Bronchial epithelial cell (primary cell): ENCODE data around the gene ERG28. TPM values are rescaled to one million over a fixed set of nuclear protein-coding genes. Genes with fewer than 3 reads are reported as not detected.

ENCODE experiments used
- DNase-seq: peaks from one replicate; pipeline ENCODE4 v3.0.0-alpha.2; 2010; ENCODE audit warnings: low read depth
- FAIRE-seq: peaks from 2 replicates; lab custom pipeline; 2011; peaks lifted over from hg19 to GRCh38; lab: Jason Lieb, UNC
- H3K27me3 ChIP-seq: 2 replicates; pipeline ENCODE4 v1.5.1; 2011; ENCODE audit warnings: low read length; ENCODE audit not compliant: control insufficient read depth, insufficient read depth
- H3K36me3 ChIP-seq: 2 replicates; pipeline ENCODE4 v1.5.1; 2011; ENCODE audit warnings: low read length; ENCODE audit not compliant: control insufficient read depth, insufficient read depth
- H3K4me3 ChIP-seq: 2 replicates; pipeline ENCODE4 v1.5.1; 2011; ENCODE audit warnings: mild to moderate bottlenecking, low read depth, low read length, control low read depth
- CTCF ChIP-seq: IDR thresholded peaks from 2 replicates; pipeline ENCODE4 v1.5.1; 2011; ENCODE audit warnings: mild to moderate bottlenecking, moderate library complexity, low read length, control low read depth, inconsistent platforms; ENCODE audit not compliant: insufficient read depth, severe bottlenecking
- total RNA-seq: library from RNA; depleted of rRNA; stranded (reverse); fragments of >200 nt; gene quantifications from 2 replicates; pipeline ENCODE4 v1.2.1, GENCODE V29; 2014

The ERG28 gene
- 3.6 and 4.2 TPM in 2 replicates for total RNA-seq

GRCh38 chr14:75660630-75661498 lies at the start of gene ERG28, which contains the start of gene TTLL5:
TSS of gene ERG28 (minus strand) at chr14:75660876. CDS start at chr14:75657502, 3,374 bp downstream.
TSS of gene TTLL5 (plus strand) at chr14:75661246. CDS start at chr14:75663150, 1,904 bp downstream.
- FAIRE-seq (no peak), DNase-seq (peak; percentile 99)
- Histone ChIP-seq H3K4me3 (peak within 1 kb of the TSS; percentile 92), H3K36me3 (peaks cover 6% of the 10 kb centered on the region), H3K27me3 (no peaks in the 10 kb centered on the region)
- no peak for TF ChIP-seq CTCF

- no peaks in the 10 kb centered on the region for H3K27me3 ChIP-seq
- DNase-seq = peak; percentile 72
- H3K36me3 ChIP-seq = no peaks in the 10 kb centered on the region
- no peak for FAIRE-seq
- peak; percentile 68 for TF ChIP-seq CTCF
- H3K4me3 ChIP-seq = no peak overlapping the region
These were observed 48.6 kb upstream of the ERG28 start for GRCh38 chr14:75709207-75709812.

GRCh38 chr14:75705014-75705413 lies 44.3 kb upstream of the ERG28 start:
- DNase-seq = no peak
- TF ChIP-seq CTCF = no peak
- H3K36me3 ChIP-seq = peaks cover 2% of the 10 kb centered on the region
- H3K4me3 ChIP-seq = no peak overlapping the region
- H3K27me3 ChIP-seq = no peaks in the 10 kb centered on the region
- no peak for FAIRE-seq

- Histone ChIP-seq H3K4me3 (no peak overlapping the region), H3K27me3 (no peaks in the 10 kb centered on the region), H3K36me3 (peaks cover 3% of the 10 kb centered on the region)
- FAIRE-seq (no peak), DNase-seq (no peak)
- TF ChIP-seq CTCF = no peak
These were observed 42.8 kb upstream of the ERG28 start for GRCh38 chr14:75703467-75703866.

- FAIRE-seq = no peak
- Histone ChIP-seq H3K36me3 (peaks cover 3% of the 10 kb centered on the region), H3K4me3 (no peak overlapping the region), H3K27me3 (no peaks in the 10 kb centered on the region)
- TF ChIP-seq CTCF = no peak
- DNase-seq = no peak
These were observed 42.1 kb upstream of the ERG28 start for GRCh38 chr14:75702616-75703261.
